Pancreas (tissue), 10 donors: Measurements from ENCODE around the gene PIF1. TPM values are rescaled to one million over a fixed set of nuclear protein-coding genes. Genes with fewer than 3 reads are reported as not detected.

Experiments
- ATAC-seq, 4 donors: fragments of 200-7000 bp; cut with Tn5 transposase; one replicate each; pipeline versions ENCODE4 v1.8.0 to v1.9.1; 2020; ENCODE audit warnings: mild to moderate bottlenecking in 4 of 4, moderate library complexity in 4 of 4
- DNase-seq, 6 donors: peaks; one replicate each; pipeline ENCODE4 v3.0.0-alpha.2; 2020
- FAIRE-seq: peaks from 2 replicates; lab custom pipeline; 2012; peaks lifted over from hg19 to GRCh38; lab: Jason Lieb, UNC
- H3K27ac ChIP-seq, 4 donors: fragments of 200-600 bp; sonication (generic); 1 replicate in 3 of 4; 2 replicates in 1 of 4; pipeline versions ENCODE4 v1.5.0 to v1.8.0; 2020
- H3K27me3 ChIP-seq, 4 donors: fragments of 200-600 bp; one replicate each; pipeline ENCODE4 v1.8.0; 2021
- H3K36me3 ChIP-seq, 3 donors: fragments of 200-600 bp; sonication (generic) in 1 of 3; one replicate each; pipeline versions ENCODE4 v1.5.0 to v1.8.0; 2020 to 2021
- H3K4me1 ChIP-seq, 3 donors: fragments of 200-600 bp; one replicate each; pipeline ENCODE4 v1.8.0; 2021
- H3K4me3 ChIP-seq, 4 donors: fragments of 200-600 bp; sonication (generic) in 2 of 4; one replicate each; pipeline versions ENCODE4 v1.5.0 to v1.8.0; 2020 to 2021
- H3K9me3 ChIP-seq, 4 donors: fragments of 200-600 bp; one replicate each; pipeline ENCODE4 v1.8.0; 2021
- WGBS, 2 donors: extraction: QIAGEN DNeasy Blood & Tissue Kit; methylation state at CpG; one replicate each; pipeline ENCODE4 v1.1.7; 2013; 5-methylcytosine and 5-hydroxymethylcytosine counted together
- intact Hi-C, 3 donors: fragments of 100-400 bp; cut with DNase I; formaldehyde crosslinking; loops; one replicate each; pipeline versions ENCODE4 v1.11.1 to v1.14.2; 2022
- polyA plus RNA-seq, 2 donors: library from polyadenylated mRNA; stranded (reverse); fragments of 200-250 nt; gene quantifications; one replicate each; pipeline ENCODE4 v1.2.3, GENCODE V29; 2013
- total RNA-seq, 6 donors: library from RNA; stranded (reverse); fragmentation: NEBNext Ultra II Directional in 4 of 6; extraction: Animal tissue kit (Norgen Biotek cat#: 25700) in 4 of 6; gene quantifications; one replicate each; pipeline versions ENCODE4 v1.2.1 to v1.2.4, GENCODE V29; 2021 to 2023
- TF ChIP-seq, protein P1 (sequence below), 4 donors: fragments of 200-600 bp; sonication (generic) in 3 of 4; IDR thresholded peaks; one replicate each; pipeline versions ENCODE4 v1.5.0 to v1.8.0; 2021; ENCODE audit warnings: antibody characterized with exemption in 4 of 4
- donor health status: healthy with polysubstance abuse.
- donor health status: DM: no; HTN: no; CAD: no; lungs with moderate emphysema.
- donor health status: DM: no; HTN: no; CAD: no.
- donor health status: control.
- donor health status: control.
- donor health status: Bipolar disorder and iron deficiency.
- donor health status: DM: yes; HTN: yes; CAD: no.
- donor health status: DM: no; HTN: no; CAD: no.
- donor health status: DM: no; HTN: no; CAD: no.
- donor health status: DM: yes; HTN: yes; CAD: no.

The PIF1 gene
- total and polyA plus RNA-seq, 8 donors, result 0.06 to 0.66 (median 0.42) TPM; not detected in 2

DNA sequence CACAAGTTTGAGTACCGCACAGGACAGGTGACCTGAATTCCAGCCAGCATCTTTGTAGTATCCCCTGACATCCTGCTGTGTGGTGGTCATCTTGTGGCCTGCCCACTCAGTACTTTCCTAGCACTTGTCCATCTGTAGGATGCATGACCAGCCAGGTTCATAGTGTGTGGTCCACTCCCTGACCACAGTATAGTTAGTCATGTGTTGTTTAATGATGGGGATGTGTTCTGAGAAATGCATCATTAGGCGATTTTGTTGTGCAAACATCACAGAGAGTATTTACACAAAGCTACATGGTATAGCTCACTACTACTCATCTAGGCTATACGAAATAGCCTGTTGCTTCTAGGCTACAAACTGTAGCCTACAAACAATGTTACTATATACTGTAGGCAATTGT lies 33.2 kb downstream of the PIF1 start:
- H3K27me3 ChIP-seq, result no peaks in the 10 kb centered on the region
- intact Hi-C loops, result no loop called here
- no peaks in the 10 kb centered on the region for H3K4me1 ChIP-seq
- H3K36me3 ChIP-seq, result no peaks in the 10 kb centered on the region
- H3K9me3 ChIP-seq, result no peaks in the 10 kb centered on the region
- 80% methylated on average over 3 of the region's 3 CpGs for WGBS, 2 donors
- H3K27ac ChIP-seq, result no peak overlapping the region
- H3K4me3 ChIP-seq, result no peak overlapping the region
- DNase-seq (no peak), FAIRE-seq (no peak), ATAC-seq (no peak)
- TF ChIP-seq, protein P1, sequence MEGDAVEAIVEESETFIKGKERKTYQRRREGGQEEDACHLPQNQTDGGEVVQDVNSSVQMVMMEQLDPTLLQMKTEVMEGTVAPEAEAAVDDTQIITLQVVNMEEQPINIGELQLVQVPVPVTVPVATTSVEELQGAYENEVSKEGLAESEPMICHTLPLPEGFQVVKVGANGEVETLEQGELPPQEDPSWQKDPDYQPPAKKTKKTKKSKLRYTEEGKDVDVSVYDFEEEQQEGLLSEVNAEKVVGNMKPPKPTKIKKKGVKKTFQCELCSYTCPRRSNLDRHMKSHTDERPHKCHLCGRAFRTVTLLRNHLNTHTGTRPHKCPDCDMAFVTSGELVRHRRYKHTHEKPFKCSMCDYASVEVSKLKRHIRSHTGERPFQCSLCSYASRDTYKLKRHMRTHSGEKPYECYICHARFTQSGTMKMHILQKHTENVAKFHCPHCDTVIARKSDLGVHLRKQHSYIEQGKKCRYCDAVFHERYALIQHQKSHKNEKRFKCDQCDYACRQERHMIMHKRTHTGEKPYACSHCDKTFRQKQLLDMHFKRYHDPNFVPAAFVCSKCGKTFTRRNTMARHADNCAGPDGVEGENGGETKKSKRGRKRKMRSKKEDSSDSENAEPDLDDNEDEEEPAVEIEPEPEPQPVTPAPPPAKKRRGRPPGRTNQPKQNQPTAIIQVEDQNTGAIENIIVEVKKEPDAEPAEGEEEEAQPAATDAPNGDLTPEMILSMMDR (IDR thresholded peaks at IDR 0.05), result no peak

DNA sequence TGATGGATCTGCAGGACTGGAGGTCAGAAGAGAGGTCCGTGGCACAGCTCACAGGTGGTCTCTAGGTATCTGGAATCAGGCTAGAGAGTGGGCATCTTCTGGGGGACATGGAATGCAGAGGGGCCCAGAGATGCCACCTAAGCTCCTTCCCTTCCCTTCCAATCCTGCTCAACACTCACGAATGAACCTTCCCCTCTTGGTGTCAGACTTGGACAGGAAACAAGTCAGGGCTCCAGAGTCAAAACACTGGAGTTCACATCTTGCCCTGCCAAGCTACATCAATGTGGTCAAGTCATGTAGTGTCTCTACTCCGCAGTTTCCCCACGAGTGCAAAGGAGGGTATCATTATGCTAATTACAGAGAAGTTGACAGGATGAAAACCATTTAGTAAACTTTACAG lies 34.0 kb downstream of the PIF1 start:
- no peak for ATAC-seq
- WGBS, 2 donors, result 27 to 38% methylated on average over 4 of the region's 4 CpGs
- no peak for FAIRE-seq
- H3K36me3 ChIP-seq, result no peaks in the 10 kb centered on the region
- no peak overlapping the region for H3K4me3 ChIP-seq
- H3K4me1 ChIP-seq, result no peaks in the 10 kb centered on the region
- TF ChIP-seq, protein P1 (IDR thresholded peaks at IDR 0.05), result no peak
- no peaks in the 10 kb centered on the region for H3K27me3 ChIP-seq
- H3K27ac ChIP-seq, result no peak overlapping the region
- H3K9me3 ChIP-seq, result no peaks in the 10 kb centered on the region
- intact Hi-C loops, result no loop called here
- no peak for DNase-seq

DNA sequence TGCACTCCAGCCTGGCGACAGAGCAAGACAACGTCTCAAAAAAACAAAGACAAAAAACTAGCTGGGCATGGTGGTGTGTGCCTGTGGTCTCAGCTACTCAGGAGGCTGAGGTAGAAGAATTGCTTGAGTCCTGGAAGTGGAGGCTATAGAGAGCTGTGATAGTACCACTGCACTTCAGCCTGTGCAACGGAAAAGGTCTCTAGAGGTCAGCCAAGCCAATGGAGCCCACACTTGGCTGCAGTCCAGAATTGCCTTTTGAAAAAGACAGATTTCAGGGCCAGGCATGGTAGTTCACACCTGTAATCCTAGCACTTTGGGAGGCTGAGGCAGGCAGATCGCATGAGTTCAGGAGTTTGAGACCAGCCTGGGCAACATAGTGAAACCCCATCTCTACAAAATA lies 41.7 kb downstream of the PIF1 start:
- Histone ChIP-seq H3K27me3 (no peaks in the 10 kb centered on the region), H3K36me3 (no peaks in the 10 kb centered on the region), H3K4me3 (no peak overlapping the region), H3K27ac (no peak overlapping the region), H3K4me1 (peaks cover 0 to 3% (median 0%) of the 10 kb centered on the region in 3 donors), H3K9me3 (no peaks in the 10 kb centered on the region)
- no peak for DNase-seq
- 89 to 95% methylated on average over 4 of the region's 4 CpGs for WGBS, 2 donors
- ATAC-seq, result no peak
- intact Hi-C loops, result no loop called here
- FAIRE-seq, result no peak
- TF ChIP-seq, protein P1 (IDR thresholded peaks at IDR 0.05), result no peak

DNA sequence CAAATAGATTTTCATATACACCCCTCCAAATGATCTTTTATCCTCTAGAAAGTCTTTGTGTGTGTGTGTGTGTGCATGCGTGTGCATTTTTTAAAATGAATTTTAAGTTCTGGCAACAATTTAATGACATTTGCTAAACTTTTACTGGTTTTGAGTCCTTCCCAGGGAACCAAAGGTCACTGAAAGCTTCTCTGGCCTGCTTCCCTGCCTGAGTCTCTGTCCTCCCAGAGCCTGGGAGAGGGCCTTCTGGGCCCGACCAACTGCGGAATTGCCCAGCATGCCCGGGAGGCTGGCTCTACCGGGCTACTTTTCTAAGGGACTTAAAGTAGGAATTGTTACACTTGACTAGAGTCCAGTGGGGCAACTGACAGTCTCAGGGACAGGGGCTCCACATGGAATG lies 42.7 kb downstream of the PIF1 start:
- intact Hi-C loops, result no loop called here
- no peak for ATAC-seq
- WGBS, 2 donors, result 72 to 83% methylated on average over 5 of the region's 5 CpGs

DNA sequence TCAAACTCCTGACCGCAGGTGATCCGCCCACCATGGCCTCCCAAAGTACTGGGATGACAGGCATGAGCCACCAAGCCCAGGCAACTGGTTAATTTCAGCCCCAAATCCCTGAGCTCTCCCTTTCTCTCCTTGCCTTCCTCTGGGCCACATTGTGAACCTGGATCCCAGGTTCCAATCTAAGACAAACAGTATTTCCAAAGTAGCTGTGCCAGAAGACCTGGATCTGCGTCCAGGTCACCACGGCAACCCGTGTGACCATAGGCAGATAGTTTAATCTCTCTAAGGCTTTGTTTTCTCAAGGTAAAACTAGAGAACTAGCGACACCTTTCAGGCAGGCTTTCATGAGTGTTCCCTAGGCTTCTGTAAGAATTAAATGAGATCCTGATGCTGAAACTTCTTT lies 44.1 kb downstream of the PIF1 start:
- DNase-seq (peak in 3 of 6 donors; percentile 29 to 57 (median 56)), ATAC-seq (peak; percentile 73 to 95 (median 90)), FAIRE-seq (no peak)
- Histone ChIP-seq H3K4me3 (no peak overlapping the region), H3K9me3 (no peaks in the 10 kb centered on the region), H3K36me3 (no peaks in the 10 kb centered on the region), H3K27me3 (no peaks in the 10 kb centered on the region), H3K27ac (no peak overlapping the region), H3K4me1 (peaks cover 0 to 3% (median 0%) of the 10 kb centered on the region in 3 donors)
- intact Hi-C loops, result no loop called here
- 28 to 34% methylated on average over 6 of the region's 6 CpGs for WGBS, 2 donors
- TF ChIP-seq, protein P1 (IDR thresholded peaks at IDR 0.05), result no peak

More for the DNA sequence above, 42.7 kb downstream of the PIF1 start:
- DNase-seq (no peak), FAIRE-seq (no peak)
- H3K27ac ChIP-seq, result no peak overlapping the region
- H3K9me3 ChIP-seq, result no peaks in the 10 kb centered on the region
- peaks cover 0 to 3% (median 0%) of the 10 kb centered on the region in 3 donors for H3K4me1 ChIP-seq
- no peak overlapping the region for H3K4me3 ChIP-seq
- H3K36me3 ChIP-seq, result no peaks in the 10 kb centered on the region
- H3K27me3 ChIP-seq, result no peaks in the 10 kb centered on the region
- TF ChIP-seq, protein P1 (IDR thresholded peaks at IDR 0.05), result no peak
